ENCODE data around the gene PAX5.

DNA sequence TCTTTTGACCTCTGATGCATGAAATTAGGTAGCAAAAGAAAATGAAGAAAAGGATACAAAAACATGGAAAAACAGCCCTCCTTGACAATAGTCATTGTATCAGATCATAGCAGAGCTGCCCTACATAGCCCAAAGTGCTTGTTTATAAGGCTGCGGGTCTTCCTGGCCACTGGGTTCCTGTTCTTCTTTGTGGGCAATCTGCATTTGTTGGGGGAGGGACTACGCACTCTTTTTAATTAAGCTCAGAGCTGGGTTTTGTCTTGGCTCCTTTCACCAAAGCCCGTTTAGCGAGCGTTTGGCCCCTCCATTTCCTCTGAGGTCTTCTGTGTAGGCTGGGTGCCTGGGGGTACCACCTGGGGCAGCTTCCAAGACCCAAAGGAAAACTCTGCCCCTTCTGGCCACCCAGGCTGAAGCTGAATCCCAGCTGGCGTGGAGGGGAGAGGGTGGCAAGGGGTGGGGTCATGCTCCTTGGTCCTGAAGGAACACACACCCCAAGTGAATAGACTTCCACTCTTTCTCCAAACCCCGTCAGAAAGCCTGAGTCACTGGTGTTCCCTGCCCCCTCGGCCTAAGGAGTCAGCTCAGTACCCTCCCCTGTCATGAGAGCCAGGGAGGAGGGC, 6.5 kb upstream of the PAX5 start:
- TF ChIP-seq CTCF (IDR thresholded peaks at IDR 0.05) (no peak), POLR2A (IDR thresholded peaks at IDR 0.05) (no peak)

All from uterus (tissue), 2 donors.